Stimulated activated CD4-positive, alpha-beta T cell treated with anti-CD3 and anti-CD28 coated beads, Interleukin-1b, Interleukin-23, amount 100 ng/mL, for 1 hour (primary cell): ENCODE results near the gene TMPRSS6.
"Not testable (repeated sequence)": the region's sequence is repeated elsewhere in the genome, so short reads cannot be mapped to it uniquely, and the experiment has no call there.

ENCODE experiments used
- DNase-seq, 2 donors: peaks; one replicate each; pipeline ENCODE4 v3.0.0-alpha.2; 2020; ENCODE audit warnings: low read depth in 2 of 2

TMPRSS6 gene

DNA sequence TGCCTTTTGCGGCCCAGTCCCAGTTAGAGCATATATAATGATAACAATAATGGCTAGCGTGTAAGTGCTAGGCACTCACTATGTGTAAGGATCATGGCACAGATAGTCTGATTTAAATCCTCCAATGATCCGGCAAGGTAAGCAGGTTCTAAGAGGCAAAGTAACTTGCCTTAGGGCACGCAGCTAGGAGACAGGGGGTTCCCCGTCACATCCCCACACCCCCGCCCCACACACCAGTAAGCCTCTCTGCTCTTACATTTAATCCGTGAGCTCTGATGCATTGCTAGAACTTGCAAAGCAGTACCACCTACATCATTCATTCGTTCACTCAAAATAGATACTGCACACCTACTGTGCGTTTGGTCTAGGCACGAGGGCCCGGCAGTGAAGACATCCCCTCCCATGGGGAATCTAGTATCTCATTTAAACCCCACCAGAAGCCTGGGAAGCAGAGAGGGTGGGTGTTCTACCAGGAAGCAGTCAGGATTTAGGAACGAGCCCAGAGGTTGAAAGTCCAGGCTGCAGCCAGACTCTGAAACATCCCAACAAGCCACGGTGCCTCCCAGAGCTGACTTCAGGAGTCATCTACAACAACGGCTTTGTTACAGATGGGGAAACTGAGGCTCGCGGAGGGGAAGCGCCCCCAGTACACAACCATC is 20.6 kb downstream of the TMPRSS6 start:
- DNase-seq: no peak

DNA sequence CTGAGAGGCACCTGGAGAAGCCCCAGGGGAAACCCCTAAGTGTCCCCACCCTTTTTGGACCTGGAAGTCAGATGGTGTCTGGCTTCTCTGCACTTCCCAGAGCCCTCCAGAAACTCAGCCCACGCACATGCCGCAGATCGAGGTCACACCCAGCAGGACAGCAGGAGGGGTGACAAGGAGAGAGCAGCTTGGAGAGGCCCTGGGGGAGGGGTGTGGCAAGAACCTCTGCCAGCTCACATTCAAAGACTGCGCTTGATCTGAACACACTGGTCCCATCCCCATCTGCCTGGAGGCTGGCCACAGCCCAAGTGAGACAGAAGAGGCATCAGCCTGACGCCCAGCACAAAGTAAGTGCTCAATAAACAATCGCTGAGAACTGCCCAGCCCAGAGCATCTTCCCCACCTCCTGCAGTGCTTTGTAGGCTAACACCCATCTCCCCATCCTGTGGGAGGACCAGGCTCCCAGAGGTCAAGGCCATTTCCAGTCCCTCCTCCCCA is 21.4 kb downstream of the TMPRSS6 start:
- no peak for DNase-seq

DNA sequence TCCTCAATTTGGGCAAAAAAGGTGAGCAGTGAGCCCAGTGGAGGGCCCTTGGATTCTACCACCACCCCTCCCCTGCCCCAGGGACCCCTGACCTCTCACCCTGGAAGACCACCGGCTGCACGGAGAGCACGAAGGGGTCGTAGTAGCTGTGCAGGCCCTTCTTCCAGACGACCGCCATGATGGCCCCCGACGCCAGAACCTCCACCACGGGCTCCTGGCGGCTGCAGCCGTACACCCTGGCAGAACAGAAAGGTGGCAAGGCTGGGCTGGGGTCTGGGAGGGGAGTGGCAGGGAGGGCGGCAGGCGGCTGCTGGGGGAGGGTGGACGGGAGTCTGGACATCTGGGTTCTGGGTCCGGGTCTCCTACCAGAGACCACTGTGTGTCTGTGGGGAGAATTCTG is 23.3 kb downstream of the TMPRSS6 start:
- no peak for DNase-seq

DNA sequence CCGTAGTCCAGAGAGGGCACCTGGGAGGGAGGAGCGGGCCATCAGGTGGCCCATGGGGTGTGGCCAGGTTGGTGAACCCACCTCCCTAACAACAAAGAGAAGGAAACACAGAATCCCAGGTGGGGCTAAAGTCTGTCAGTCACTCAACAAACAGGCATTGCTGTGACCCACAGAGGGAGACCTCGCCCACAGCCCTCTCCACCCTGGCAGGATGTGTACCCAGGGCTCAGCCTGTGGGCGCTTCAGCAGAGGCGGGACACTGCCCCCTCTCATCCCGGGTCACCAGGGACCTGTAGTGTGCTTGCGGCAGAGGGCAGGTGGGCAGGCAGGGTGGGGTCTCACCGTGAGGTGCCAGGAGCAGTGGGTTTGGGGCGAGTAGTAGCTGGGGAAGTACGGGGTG is 25.1 kb downstream of the TMPRSS6 start:
- no peak for DNase-seq

DNA sequence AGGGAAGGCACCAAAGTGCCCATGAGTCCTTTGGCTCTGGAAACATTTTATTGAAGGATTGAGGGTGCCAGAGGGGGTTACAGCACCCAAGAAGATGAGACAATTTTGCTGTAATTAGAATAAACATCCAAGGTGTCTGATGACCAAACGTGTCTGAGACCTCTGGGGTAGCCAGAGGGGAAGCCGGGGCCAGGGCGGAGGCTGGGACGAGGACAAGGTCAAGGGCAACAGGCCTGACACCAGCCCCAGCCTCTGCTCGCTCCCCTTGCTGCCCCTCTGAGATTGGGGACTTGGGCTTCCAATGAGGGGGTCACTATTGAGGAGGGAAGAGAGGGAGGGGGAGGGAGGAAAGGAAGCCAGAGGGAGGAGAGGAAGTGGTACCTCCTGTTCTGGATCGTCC is 25.6 kb downstream of the TMPRSS6 start:
- DNase-seq: no peak

DNA sequence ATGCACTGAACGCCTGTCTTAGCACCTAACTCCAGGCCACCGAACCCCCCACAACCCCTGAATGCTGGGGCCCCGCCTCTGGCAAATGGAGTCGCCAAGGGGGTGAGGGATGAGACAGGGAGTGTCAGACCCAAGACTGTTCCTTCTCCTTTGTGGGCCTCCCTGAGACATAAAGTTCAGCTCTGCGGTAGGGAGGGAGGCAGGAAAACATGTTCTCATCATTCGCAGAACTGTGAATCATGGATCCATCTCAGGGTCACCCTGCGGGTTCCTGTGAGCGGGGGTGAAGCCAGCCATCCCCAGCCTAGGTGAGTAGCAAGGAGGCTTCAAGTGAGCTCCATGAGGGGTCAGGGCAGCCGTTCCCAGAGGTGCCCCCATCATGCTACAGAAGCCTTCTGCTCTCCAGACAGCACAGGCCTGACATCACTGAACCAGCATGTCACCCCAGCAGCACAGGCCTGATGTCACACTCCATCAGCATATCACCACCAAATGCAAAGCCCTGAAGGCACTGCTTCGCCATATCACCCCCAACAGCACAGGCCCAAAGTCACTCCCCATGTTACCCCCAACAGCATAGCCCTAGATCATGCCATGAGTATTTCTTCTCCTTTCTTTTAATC is 27.2 kb downstream of the TMPRSS6 start:
- DNase-seq: no peak

DNA sequence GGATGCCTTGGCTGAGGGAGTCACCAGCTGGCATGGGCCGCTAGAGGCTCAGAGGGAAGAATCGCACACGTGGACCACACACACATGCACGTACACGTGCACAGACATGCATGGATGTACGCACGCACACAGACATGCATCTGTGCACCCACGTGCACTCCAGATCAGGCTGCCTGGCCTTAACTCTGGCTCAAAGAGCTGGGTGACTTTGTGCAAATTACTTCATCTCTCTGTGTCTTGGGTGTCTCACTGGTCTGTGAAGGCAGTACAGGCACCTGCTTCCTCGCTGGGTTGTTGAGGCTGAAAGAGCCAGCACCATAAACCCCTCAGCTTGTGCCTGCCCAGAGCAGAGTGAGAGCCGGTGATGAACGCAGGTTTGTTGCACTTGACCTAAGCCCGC is 28.7 kb downstream of the TMPRSS6 start:
- no peak for DNase-seq

DNA sequence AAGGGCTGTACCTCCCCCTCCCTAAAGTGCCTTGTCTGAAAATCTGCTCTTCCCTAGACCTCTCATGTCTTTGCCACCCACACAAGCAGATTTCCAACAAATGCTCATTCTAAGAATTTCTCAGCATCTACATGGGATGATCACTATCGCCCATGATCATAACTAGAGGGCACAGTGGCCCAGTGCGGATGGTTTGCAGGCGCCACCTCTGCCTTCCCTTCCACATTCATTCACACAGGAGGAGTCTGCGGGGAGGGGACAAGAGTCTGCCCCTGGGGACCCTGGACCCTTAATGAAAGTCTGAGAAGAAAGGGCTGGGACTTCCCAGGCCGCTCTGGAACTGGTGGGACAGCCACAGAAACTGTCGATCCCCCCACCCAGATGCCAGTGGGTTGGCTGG is 29.1 kb downstream of the TMPRSS6 start:
- no peak for DNase-seq

DNA sequence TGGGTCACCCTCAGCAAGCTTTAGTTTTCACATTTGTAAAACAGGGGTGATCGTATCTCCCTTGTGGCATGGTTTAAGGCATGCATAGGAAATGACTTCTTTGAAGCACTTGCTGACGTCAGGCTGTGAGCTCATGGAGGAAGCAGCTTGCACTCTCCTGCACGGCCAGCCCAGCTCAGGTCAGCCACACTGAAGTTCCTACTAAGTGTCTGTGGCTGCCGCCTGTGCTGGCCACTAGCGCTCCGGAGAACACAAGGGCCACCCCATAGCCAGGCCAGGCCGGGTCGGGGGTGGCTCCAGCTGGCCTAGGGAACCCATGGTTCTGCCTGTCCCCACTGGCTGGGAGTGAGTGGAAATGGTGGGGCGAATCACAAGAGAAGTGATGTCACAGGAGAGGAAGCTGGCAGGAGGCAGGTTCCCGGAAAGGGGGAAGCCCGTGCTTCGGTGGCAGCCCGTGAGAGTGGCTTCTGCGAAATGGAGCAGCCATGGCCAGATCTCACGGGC is 29.8 kb downstream of the TMPRSS6 start:
- peak in 1 of 2 donors; percentile 36 for DNase-seq

DNA sequence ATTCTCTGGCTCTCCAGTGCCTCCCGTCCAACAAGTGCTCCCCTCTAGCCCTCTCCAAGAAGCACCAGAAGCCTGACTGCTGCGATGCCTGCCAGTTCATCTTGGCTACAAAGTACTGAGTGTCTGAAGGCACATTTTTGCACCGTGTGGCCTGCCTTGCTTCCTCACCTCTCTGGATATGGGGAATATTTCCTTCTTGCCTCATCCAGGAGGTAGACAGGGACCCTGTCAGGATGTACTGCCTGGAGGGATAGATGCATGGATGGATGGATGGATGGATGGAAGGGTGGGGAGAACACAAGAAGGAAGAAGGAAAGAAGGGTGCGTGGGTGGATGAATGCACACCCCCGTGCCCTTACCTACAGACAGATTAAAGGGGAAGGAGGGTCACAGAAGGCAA is 30.4 kb downstream of the TMPRSS6 start:
- DNase-seq: no peak

DNA sequence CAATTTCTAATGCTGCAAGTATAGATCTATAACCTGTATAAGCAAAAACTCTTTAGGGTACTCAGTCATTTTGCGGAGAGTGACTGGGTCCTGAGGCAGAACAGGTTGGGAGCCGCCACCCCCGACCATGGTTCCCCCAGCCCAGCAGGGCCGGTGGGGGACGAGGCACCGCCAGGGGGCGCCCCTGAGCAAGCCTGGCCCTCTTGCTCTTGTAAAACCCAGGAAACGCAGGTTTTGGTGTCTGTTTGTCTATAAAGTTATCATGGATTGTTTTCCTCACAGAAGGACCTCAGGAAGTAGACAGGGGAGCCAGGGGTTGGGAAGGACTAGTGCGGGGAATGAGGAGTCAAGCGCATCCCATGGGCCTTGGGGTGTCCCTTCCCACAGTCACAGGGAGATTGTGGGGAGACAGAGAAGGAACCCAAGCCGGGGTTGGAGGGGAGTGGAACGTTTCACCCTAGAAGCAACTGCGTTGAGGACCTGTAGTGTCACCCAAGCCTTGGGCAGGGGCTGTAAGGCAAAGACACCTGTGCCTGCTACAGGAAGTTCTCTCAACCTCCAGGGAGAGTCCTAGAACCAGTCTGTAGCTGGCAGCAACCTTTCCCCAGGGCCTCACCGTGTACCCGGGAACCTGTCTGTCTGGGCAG is 31.6 kb downstream of the TMPRSS6 start:
- DNase-seq: peak; percentile 72 to 85

DNA sequence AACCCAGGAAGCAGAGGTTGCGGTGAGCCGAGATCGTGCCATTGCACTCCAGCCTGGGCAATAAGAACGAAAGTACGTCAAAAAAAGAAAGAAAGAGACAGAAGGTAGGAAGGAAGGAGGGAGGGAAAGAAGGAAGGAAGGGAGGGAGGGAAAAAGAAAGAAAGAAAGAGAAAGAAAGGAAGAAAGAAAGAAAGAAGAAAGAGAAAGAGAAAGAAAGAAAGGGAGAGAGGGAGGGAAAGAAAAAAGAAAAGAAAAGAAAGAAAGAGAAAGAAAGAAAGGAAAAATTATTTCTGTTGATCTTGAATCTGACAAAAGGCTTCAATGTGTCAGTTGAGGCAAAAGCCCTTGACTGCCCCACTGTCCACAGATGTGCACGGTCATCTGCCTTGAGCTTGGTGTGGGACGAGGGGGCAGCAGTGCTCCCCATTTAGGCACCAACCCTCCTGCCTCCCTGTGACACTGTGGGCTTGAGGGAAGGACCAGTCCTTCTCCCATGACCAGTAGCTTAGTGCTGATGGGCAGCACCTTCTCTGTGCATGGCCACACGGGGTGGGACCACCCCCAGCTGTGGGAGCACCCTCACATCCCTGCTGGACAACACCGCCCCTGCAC is 33.6 kb downstream of the TMPRSS6 start:
- no peak for DNase-seq

DNA sequence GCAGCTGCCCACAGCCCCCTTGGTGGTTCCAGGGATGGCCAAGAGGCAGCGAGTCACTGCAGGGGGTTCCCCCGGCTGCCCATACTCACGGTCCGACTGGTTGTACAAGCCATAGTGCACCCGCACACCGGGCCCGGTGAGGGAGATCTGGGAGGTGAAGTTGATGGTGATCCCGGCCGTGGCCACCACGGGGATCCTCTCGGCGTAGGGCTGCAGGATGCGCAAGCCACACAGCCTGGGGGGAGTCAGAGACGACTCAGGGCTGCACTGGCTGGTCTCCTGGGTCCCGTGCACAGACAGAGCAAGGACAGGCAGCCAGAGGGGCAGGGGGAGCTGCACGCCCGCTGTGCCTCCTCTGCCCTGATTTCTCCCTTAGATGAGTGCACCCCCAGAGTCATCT is 34.5 kb downstream of the TMPRSS6 start:
- no peak for DNase-seq

DNA sequence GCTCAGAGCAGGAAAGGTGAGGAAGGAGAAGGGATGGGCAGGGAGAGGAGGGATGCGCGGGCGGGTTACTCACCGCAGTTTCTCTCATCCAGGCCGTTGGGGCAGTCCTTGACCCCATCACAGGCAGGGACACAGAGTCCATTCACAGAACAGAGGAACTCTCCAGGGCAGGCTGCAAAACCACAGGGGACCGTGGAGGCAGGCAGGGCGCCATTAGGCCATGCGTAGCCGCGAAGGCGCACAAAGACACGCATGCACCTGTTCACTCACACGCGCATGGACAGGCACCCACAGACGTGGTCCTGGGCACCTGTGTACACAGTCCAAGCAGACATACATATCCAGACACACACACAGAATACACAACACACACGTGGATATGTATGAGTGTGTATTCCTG is 35.0 kb downstream of the TMPRSS6 start:
- DNase-seq: no peak

DNA sequence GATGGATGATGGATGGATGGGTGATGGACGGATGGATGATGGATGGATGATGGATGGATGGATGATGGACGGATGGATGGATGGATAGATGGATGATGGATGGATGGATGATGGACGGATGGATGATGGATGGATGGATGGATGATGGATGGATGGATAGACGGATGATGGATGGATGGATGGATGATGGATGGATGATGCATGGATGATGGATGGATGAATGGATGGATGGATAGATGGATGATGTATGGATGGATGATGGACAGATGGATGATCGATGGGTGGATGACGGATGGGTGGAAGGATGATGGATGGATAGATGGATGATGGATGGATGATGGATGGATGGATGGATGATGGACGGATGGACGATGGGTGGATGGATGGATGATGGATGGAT is 36.8 kb downstream of the TMPRSS6 start:
- DNase-seq: no peak

DNA sequence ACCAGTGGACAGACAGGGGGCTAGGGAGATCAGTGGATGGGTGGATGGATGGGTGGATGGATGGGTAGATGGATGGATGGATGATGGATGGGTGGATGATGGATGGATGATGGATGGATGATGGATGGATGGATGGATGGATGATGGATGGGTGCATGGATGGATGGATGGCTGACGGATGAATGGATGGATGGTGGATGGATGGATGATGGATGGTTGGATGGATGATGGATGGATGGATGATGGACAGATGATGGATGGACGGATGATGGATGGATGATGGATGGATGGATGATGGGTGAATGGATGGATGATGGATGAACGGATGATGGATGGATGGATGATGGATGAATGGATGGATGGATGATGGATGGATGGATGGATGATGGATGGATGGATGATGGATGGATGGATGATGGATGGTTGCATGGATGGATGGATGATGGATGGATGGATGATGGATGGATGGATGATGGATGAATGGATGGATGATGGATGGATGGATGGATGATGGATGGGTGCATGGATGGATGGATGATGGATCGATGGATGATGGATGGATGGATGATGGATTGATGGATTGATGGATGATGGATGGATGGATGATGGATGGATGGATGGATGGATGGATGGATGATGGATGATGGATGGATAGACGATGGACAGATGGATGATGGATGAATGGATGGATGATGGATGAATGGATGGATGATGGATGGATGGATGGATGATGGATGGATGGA is 37.5 kb downstream of the TMPRSS6 start:
- DNase-seq: not testable (repeated sequence)

DNA sequence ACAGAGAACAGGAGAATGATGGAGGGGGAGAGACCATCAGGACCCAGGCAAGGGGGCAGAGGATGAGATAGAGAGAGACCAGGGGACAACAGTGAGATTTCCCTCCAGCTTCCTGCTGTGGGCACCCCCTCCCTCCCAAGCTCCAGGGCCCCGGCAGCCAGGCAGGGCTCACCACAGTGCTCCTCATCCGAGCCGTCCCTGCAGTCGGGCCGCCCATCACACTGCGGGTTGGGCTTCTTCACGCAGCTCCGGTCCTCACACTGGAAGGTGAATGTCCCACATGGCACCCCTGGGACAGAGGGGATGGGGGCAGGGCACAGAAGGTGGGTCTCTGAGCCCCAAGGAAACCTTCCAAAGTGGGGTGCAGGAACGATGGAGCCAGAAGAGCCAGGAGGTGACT is 38.8 kb downstream of the TMPRSS6 start:
- no peak for DNase-seq

DNA sequence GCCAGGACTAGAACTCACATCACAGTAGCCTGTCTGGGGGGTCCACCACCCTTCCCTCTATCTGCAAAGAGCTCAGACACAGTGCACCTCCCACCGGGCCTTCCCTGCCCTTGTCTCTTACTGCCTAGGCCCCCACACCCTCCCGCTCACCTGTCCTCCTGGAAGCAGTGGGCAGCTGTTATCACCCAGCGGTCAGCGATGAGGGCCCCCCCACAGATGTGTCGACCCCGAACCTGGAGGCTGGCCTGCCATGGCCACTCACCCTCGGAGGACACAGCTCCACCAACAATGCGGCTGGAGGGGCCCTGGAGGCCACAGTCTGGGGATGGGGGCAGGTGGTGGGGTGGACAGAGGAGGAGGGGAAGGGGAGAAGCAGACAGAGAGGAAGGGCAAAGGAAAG is 39.2 kb downstream of the TMPRSS6 start:
- DNase-seq: no peak

DNA sequence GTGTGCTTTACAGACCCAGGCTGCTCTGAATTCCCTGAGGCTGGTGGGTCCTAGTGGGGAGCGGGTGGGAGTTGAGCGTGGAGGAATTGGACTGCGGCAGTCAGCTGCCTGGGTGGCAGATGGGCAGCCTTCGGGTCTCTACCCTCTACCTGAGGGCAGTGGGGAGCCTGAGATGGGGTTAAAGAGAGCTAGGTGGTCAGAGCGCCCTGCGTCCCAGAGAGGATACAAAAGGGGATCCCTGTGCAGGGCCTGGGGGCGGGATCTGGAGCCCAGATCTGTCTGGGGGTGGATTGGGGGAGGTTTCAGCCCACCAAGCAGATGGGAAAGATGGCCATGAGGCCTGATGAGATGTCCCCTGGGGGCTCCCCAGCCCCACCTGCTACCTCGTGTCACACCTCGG is 39.8 kb downstream of the TMPRSS6 start:
- no peak for DNase-seq

DNA sequence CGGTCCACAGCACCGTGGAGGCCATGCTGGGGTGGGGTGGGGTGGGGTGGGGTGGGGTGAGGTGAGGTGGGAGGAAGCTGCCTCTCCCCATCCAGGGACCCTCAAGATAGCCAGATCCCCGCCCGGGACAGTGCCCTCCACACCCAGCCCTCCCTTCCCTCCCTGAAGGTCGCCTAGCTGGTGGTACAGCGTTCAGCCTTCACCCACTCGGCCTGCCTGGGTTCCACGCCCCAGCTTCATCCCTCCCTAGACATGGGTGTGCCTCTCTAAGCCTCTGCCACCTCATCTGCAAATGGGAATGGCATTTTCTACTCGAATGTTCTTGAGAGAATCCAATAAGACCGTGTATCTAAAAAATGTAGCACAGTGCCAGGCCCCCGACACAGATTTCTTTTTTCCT is 40.2 kb downstream of the TMPRSS6 start:
- no peak for DNase-seq

DNA sequence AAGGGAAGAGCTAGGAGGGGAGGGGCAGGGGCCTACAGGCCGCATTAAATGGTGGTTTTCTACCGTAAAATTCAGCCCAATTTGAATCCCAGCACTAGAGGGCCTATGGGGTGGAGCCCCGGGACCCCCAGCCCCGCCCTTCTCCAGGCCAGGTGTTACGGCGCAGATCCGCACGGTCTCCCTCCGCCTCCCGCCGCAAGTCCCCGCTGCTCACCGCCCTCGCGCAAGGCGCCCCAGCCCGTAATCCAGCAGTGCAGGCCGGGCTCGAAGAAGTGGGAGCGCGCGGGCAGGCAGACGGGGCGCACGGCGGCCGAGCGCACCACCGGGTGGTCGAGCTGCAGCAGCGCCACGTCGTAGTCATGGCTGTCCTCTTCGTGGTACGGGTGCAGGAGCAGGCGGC is 40.7 kb downstream of the TMPRSS6 start:
- no peak for DNase-seq

DNA sequence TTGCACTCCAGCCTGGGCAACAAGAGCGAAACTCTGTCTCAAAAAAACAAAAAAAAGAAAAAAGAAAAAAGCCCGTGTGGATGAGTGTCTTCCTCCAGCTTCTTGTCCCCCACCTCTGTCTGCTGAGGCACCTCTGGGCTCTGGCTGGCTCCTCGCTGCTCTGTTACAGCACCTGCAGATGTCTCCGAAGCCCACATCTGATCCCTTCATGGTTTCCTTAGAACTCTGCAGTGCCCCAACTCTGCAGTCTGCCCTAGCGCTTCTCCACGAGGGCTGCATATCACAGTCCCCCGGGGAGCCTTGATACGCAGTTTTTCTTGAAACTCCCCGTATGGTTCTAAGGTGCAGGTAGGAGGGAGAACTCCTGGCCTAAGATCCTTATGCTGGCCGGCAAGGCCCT is 42.1 kb downstream of the TMPRSS6 start:
- no peak for DNase-seq
